Osteoblast (primary cell): ENCODE measurements around the gene KCNK13. TPM values are rescaled to one million over a fixed set of nuclear protein-coding genes. Genes with fewer than 3 reads are reported as not detected.

ENCODE experiments used
- DNase-seq: peaks from one replicate; pipeline ENCODE4 v3.0.0; 2011; ENCODE audit warnings: low spot score, mixed read lengths; ENCODE audit not compliant: insufficient read length; ENCODE audit errors: missing footprints
- H2AFZ ChIP-seq: 2 replicates; pipeline ENCODE4 v1.6.0; 2011; ENCODE audit warnings: mild to moderate bottlenecking, low read length
- H3K27ac ChIP-seq: 2 replicates; pipeline ENCODE4 v1.5.1; 2011; ENCODE audit warnings: mild to moderate bottlenecking, low read depth, low read length, moderate library complexity
- H3K27me3 ChIP-seq: 2 replicates; pipeline ENCODE4 v1.6.0; 2012; ENCODE audit warnings: mild to moderate bottlenecking, control low read depth, inconsistent platforms, low read length, moderate library complexity; ENCODE audit not compliant: insufficient read depth
- H3K36me3 ChIP-seq: 2 replicates; pipeline ENCODE4 v1.5.1; 2011; ENCODE audit warnings: mild to moderate bottlenecking, low read length, control low read depth, moderate library complexity; ENCODE audit not compliant: insufficient read depth
- H3K4me1 ChIP-seq: 2 replicates; pipeline ENCODE4 v1.5.1; 2011; ENCODE audit warnings: mild to moderate bottlenecking, low read length, control low read depth, moderate library complexity; ENCODE audit not compliant: insufficient read depth
- H3K4me2 ChIP-seq: 2 replicates; pipeline ENCODE4 v1.6.0; 2011; ENCODE audit warnings: mild to moderate bottlenecking, low read length; ENCODE audit not compliant: insufficient read depth
- H3K4me3 ChIP-seq: fragments of 200-600 bp; sonication (generic); 3 replicates; pipeline ENCODE4 v1.5.1; 2012; ENCODE audit warnings: mild to moderate bottlenecking, low read length, inconsistent platforms; ENCODE audit not compliant: insufficient read depth
- H3K79me2 ChIP-seq: 2 replicates; pipeline ENCODE4 v1.6.0; 2012; ENCODE audit warnings: mild to moderate bottlenecking, low read length, control low read depth, inconsistent platforms; ENCODE audit not compliant: insufficient read depth
- H3K9me3 ChIP-seq: 2 replicates; pipeline ENCODE4 v1.5.1; 2011; ENCODE audit warnings: low read depth, low read length, control low read depth
- H4K20me1 ChIP-seq: 2 replicates; pipeline ENCODE4 v1.6.0; 2012; ENCODE audit warnings: mild to moderate bottlenecking, low read length, control low read depth; ENCODE audit not compliant: insufficient read depth
- total RNA-seq: library from RNA; depleted of rRNA; stranded (reverse); fragments of >200 nt; gene quantifications from 2 replicates; pipeline ENCODE4 v1.2.3, GENCODE V29; 2012
- TF ChIP-seq, protein P1 (sequence below): IDR thresholded peaks from 2 replicates; pipeline ENCODE4 v1.5.1; 2011; ENCODE audit warnings: mild to moderate bottlenecking, low read depth, low read length, moderate library complexity; ENCODE audit errors: extremely low read depth

Gene KCNK13
- total RNA-seq, 1 donor, result not detected

DNA sequence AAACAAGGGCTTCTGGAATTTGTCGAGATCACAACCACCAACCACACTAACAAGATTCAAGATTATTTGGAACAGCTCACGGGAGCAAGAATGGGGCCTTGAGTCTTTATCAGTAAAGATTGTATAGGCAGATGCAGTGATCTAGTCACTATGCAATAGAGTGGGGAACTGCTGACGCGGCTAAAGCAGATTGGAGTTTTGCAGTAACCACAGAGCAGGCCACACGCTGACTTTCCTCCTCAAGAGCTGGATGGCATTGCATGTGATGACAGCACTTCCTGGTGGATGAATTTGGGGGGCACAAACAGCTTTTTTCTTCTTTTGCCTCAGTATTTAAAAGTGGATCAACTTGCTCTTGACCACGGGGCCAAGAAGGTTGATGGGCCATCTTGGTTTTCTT, 46.0 kb downstream of the KCNK13 start:
- Histone ChIP-seq H3K79me2 (no peaks in the 10 kb centered on the region), H3K36me3 (no peaks in the 10 kb centered on the region), H3K9me3 (no peaks in the 10 kb centered on the region), H3K27me3 (peaks cover 5% of the 10 kb centered on the region), H2AFZ (no peak overlapping the region), H3K4me3 (no peak overlapping the region), H3K4me1 (peaks cover 6% of the 10 kb centered on the region), H3K27ac (no peak overlapping the region), H3K4me2 (no peak overlapping the region), H4K20me1 (no peaks in the 10 kb centered on the region)
- DNase-seq, result no peak
- TF ChIP-seq, protein P1, sequence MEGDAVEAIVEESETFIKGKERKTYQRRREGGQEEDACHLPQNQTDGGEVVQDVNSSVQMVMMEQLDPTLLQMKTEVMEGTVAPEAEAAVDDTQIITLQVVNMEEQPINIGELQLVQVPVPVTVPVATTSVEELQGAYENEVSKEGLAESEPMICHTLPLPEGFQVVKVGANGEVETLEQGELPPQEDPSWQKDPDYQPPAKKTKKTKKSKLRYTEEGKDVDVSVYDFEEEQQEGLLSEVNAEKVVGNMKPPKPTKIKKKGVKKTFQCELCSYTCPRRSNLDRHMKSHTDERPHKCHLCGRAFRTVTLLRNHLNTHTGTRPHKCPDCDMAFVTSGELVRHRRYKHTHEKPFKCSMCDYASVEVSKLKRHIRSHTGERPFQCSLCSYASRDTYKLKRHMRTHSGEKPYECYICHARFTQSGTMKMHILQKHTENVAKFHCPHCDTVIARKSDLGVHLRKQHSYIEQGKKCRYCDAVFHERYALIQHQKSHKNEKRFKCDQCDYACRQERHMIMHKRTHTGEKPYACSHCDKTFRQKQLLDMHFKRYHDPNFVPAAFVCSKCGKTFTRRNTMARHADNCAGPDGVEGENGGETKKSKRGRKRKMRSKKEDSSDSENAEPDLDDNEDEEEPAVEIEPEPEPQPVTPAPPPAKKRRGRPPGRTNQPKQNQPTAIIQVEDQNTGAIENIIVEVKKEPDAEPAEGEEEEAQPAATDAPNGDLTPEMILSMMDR, result no peak

DNA sequence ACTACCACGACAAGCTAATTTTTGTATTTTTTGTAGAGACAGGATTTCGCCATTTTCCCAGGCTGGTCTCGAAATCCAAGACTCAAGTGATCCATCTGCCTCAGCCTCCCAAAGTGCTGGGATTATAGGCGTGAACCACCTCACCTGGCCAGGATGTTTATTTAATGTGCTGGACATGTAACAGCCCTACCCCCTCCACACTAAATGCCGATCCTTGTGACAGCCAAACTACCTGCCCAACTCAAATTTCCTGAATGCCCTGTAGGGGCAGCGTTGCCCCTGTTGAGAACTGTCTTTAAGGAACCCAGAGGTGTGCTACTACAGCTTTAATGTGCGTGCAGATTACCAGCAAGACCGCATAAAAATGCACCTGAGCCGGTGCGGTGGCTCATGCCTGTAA, 48.1 kb downstream of the KCNK13 start:
- no peak for DNase-seq
- H3K4me2 ChIP-seq, result no peak overlapping the region
- H3K4me3 ChIP-seq, result no peak overlapping the region
- TF ChIP-seq, protein P1, result peak; percentile 32
- H3K4me1 ChIP-seq, result peaks cover 6% of the 10 kb centered on the region
- H3K27me3 ChIP-seq, result peaks cover 16% of the 10 kb centered on the region
- H2AFZ ChIP-seq, result no peak overlapping the region
- no peaks in the 10 kb centered on the region for H3K36me3 ChIP-seq
- no peaks in the 10 kb centered on the region for H3K9me3 ChIP-seq
- H3K27ac ChIP-seq, result no peak overlapping the region
- no peaks in the 10 kb centered on the region for H3K79me2 ChIP-seq
- H4K20me1 ChIP-seq, result no peaks in the 10 kb centered on the region

DNA sequence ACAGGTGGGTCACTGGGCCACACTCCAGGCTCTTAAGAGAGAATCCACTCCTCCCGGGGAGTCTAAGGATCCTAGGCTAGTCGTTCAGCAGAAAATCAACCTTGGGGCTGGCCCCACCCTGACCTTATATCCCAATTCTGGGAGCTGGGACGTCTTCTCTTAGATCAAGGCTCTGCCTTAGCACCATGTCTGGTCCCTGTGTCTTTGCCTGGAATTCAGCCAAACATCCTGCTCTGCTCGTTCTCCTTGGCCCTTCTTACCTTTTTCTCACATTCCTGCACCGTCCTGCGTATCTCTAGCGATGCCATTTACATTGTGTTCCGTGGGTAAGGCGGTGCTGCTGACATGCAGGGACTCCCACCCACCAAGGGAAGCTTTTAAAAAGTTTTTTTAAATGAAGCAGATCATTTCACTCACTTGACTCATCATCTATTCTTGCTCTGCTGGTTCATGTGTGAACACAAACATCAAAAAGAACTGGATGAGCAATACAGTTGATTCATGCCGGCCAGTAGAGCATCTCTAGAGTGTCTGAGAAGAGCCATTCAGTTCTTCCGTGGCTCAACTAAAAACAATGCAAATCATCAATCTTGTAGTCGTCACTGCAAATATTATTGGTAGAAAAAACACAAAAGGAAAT, 50.2 kb downstream of the KCNK13 start:
- DNase-seq, result peak; percentile 91
- Histone ChIP-seq H3K4me1 (peaks cover 6% of the 10 kb centered on the region), H3K36me3 (no peaks in the 10 kb centered on the region), H3K9me3 (no peaks in the 10 kb centered on the region), H3K4me3 (no peak overlapping the region), H3K27me3 (peaks cover 33% of the 10 kb centered on the region), H3K27ac (no peak overlapping the region), H3K79me2 (no peaks in the 10 kb centered on the region), H3K4me2 (peak overlapping the region; percentile 37), H4K20me1 (no peaks in the 10 kb centered on the region), H2AFZ (no peak overlapping the region)
- TF ChIP-seq, protein P1, result no peak

DNA sequence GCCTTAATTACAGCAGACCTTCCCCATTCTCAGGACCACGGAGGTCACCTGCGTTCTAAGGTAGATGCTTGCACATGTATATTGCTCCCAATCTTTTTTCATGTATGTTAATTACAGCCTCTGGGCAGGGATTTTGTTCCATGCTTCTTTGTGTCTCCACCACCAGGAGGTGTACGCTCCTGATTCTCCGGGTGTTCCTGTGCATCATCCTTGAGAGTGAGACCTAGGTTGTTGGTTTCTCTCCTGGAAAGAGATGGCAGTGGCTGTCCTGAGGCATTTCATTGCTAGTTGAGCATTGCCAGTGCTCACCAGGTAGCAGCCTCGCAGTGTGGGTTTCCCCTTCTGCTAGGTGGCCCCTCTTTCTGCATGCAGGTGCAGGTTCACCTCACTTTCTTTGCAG, 52.8 kb downstream of the KCNK13 start:
- no peak overlapping the region for H2AFZ ChIP-seq
- H3K79me2 ChIP-seq, result no peaks in the 10 kb centered on the region
- H3K36me3 ChIP-seq, result no peaks in the 10 kb centered on the region
- H3K27ac ChIP-seq, result no peak overlapping the region
- no peaks in the 10 kb centered on the region for H3K9me3 ChIP-seq
- TF ChIP-seq, protein P1, result peak; percentile 9
- no peak for DNase-seq
- H3K4me2 ChIP-seq, result no peak overlapping the region
- H3K27me3 ChIP-seq, result peaks cover 41% of the 10 kb centered on the region
- H4K20me1 ChIP-seq, result no peaks in the 10 kb centered on the region
- H3K4me3 ChIP-seq, result no peak overlapping the region
- peaks cover 6% of the 10 kb centered on the region for H3K4me1 ChIP-seq
